ENCODE data around the gene GABRB2.

DNA sequence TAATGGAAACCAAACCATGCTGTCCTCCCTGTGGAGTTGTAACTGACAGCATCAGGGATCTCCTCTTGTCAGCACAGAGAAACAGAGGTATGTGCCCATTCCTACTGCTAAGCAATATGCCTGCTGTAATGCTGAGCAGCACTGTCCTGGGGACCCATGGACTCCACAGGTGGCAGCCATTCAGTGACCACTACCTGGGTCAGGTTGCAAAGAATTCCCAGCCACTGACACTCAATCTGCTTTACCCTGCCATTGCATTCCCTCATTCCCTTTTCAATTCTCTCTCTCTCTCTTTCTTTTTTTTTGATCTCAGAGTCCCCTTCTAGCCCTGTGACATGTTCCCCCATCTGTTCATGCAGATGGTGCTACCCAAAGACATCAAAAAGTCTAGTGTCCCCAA is 104.1 kb downstream of the GABRB2 start:
- no peak for TF ChIP-seq REST (IDR thresholded peaks at IDR 0.05; ENCODE audit: low read depth)
- TF ChIP-seq EP300 (IDR thresholded peaks at IDR 0.05; ENCODE audit: borderline replicate concordance) = no peak
- no peak for TF ChIP-seq NFIC (IDR thresholded peaks at IDR 0.05)
- TF ChIP-seq TAF1 (IDR thresholded peaks at IDR 0.05; ENCODE audit: low read depth) = no peak
- TF ChIP-seq, protein P1, sequence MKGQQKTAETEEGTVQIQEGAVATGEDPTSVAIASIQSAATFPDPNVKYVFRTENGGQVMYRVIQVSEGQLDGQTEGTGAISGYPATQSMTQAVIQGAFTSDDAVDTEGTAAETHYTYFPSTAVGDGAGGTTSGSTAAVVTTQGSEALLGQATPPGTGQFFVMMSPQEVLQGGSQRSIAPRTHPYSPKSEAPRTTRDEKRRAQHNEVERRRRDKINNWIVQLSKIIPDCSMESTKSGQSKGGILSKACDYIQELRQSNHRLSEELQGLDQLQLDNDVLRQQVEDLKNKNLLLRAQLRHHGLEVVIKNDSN (IDR thresholded peaks at IDR 0.05) = no peak
- no peak for TF ChIP-seq YY1 (IDR thresholded peaks at IDR 0.05; ENCODE audit: low read depth)
- TF ChIP-seq RAD21 (IDR thresholded peaks at IDR 0.05; ENCODE audit: low read depth) = no peak
- TF ChIP-seq CREB1 (IDR thresholded peaks at IDR 0.05; ENCODE audit: low read depth) = no peak
- TF ChIP-seq MAX (IDR thresholded peaks at IDR 0.05) = no peak
